CD4-positive, alpha-beta T cell treated with Interleukin-4 for 4 hours (primary cell): ENCODE measurements around the gene CDH26.
"Not testable (repeated sequence)": the region's sequence is repeated elsewhere in the genome, so short reads cannot be mapped to it uniquely, and the experiment has no call there.

Source experiments
- DNase-seq: peaks from one replicate; pipeline ENCODE4 v3.0.0-alpha.2; 2020

The CDH26 gene

GRCh38 chr20:60020251-60020650 is 62.0 kb downstream of the CDH26 start:
- DNase-seq = no peak

GRCh38 chr20:60021104-60021503 is 62.9 kb downstream of the CDH26 start:
- no peak for DNase-seq

- no peak for DNase-seq
Measured at GRCh38 chr20:60022849-60023248, 64.6 kb downstream of the CDH26 start.

- no peak for DNase-seq
Measured at GRCh38 chr20:60024245-60024644, 66.0 kb downstream of the CDH26 start.

GRCh38 chr20:60024801-60025200 is 66.6 kb downstream of the CDH26 start:
- no peak for DNase-seq

GRCh38 chr20:60026010-60026409 is 67.8 kb downstream of the CDH26 start:
- DNase-seq = no peak

- no peak for DNase-seq
Measured at GRCh38 chr20:60030471-60030870, 72.2 kb downstream of the CDH26 start.

- DNase-seq = no peak
Measured at GRCh38 chr20:60031107-60031506, 72.9 kb downstream of the CDH26 start.

- no peak for DNase-seq
Measured at GRCh38 chr20:60034231-60035110, 76.2 kb downstream of the CDH26 start.

GRCh38 chr20:60035486-60035885 is 77.3 kb downstream of the CDH26 start:
- no peak for DNase-seq

- no peak for DNase-seq
Measured at GRCh38 chr20:60036346-60036745, 78.1 kb downstream of the CDH26 start.

GRCh38 chr20:60036746-60037499 is 78.7 kb downstream of the CDH26 start:
- no peak for DNase-seq

GRCh38 chr20:60038400-60039008 is 80.3 kb downstream of the CDH26 start:
- DNase-seq = no peak

GRCh38 chr20:60039526-60039925 is 81.3 kb downstream of the CDH26 start:
- no peak for DNase-seq

- DNase-seq = no peak
Measured at GRCh38 chr20:60040471-60041162, 82.4 kb downstream of the CDH26 start.

GRCh38 chr20:60041436-60042165 is 83.4 kb downstream of the CDH26 start:
- DNase-seq = not testable (repeated sequence)

GRCh38 chr20:60043435-60043834 is 85.2 kb downstream of the CDH26 start:
- DNase-seq = no peak

- no peak for DNase-seq
Measured at GRCh38 chr20:60046011-60046413, 87.8 kb downstream of the CDH26 start.

GRCh38 chr20:60046436-60046835 is 88.2 kb downstream of the CDH26 start:
- no peak for DNase-seq

GRCh38 chr20:60046860-60047259 is 88.6 kb downstream of the CDH26 start:
- no peak for DNase-seq

- DNase-seq = no peak
Measured at GRCh38 chr20:60048634-60049521, 90.7 kb downstream of the CDH26 start.
